ENCODE data around the gene NAV2.

Gene NAV2

DNA sequence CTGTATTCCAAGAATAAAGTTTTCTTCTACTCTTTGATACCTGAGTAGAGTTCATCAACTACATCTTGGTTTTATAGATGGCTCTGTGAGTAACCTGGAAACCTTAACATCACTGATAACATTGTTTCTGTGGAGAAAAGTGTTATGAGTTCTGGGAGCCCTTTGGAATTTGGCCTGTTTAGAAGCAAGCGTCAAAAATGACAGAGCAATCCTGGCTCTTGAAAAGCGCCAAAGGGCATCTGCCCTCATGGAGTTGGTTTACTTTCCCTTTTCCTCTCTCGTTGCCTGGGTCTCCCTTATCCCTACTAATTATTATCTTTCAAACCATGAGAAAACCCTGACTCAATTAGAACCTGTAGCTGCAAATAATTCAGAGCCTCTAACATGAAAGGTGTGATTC, 307.6 kb downstream of the NAV2 start:
- DNase-seq (ENCODE audit: extremely low spot score), result no peak
- TF ChIP-seq CTCF (IDR thresholded peaks at IDR 0.05; ENCODE audit: control extremely low read depth, extremely low read depth, low read depth, missing control alignments), result no peak
- ChIA-PET POLR2A (no interaction called here), CTCF (no interaction called here)

GRCh38 chr11:20020716-20021115, 308.1 kb downstream of the NAV2 start:
- TF ChIP-seq CTCF (IDR thresholded peaks at IDR 0.05; ENCODE audit: control extremely low read depth, extremely low read depth, low read depth, missing control alignments), result no peak
- DNase-seq (ENCODE audit: extremely low spot score), result no peak
- ChIA-PET POLR2A (no interaction called here), CTCF (no interaction called here)

DNA sequence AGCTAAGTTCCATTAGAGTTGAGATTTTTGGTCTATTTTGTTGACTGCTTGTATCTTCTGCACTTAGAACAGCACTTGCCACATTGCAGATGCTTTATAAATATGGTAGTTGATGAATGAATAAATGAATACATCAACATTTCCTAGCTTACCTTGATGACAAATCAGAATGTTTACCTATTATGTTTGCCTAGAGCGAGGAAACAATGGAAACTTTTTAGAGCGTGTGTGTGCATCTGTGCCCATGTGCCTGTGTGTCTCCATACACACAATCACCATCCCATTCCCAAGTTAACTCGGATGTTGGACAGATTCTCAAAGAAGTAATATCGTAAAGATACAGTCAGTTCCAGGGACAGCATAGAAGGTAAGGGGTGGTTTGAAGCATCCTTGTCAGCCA, 308.6 kb downstream of the NAV2 start:
- POLR2A ChIA-PET, result no interaction called here
- TF ChIP-seq CTCF (IDR thresholded peaks at IDR 0.05; ENCODE audit: control extremely low read depth, extremely low read depth, low read depth, missing control alignments), result no peak
- CTCF ChIA-PET, result no interaction called here

DNA sequence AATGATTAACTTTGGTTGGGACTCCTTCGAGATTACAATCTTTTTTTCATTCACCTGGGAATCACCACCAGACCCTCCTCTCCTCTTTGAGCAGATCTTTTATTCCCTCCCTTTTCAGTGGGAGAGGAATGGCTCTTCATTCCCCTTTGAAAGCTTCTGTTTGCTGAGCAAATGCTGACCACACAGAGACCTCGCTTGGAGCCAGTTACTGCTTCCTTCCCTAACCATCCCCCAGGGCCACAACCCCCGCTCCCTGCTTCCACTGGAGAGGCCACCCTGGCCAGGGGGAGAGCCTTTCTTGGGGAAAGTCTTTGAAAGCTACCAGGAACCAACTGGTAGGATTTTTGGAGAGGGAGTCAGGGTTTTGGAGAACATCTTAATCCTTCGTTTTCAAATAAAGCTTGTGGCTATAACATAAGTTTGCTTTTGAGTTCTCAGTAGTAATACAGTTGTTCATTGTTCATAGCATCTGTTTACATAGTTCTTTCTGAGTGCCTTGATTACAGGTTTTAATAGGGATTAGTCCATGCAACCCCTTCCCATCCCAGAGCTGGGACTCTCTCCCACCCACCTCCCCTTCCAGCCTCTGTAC, 309.2 kb downstream of the NAV2 start:
- CTCF ChIA-PET, result no interaction called here
- TF ChIP-seq CTCF (IDR thresholded peaks at IDR 0.05; ENCODE audit: control extremely low read depth, extremely low read depth, low read depth, missing control alignments), result no peak
- POLR2A ChIA-PET, result no interaction called here
- DNase-seq (ENCODE audit: extremely low spot score), result no peak

More for the DNA sequence above, 308.6 kb downstream of the NAV2 start:
- DNase-seq (ENCODE audit: extremely low spot score), result no peak

DNA sequence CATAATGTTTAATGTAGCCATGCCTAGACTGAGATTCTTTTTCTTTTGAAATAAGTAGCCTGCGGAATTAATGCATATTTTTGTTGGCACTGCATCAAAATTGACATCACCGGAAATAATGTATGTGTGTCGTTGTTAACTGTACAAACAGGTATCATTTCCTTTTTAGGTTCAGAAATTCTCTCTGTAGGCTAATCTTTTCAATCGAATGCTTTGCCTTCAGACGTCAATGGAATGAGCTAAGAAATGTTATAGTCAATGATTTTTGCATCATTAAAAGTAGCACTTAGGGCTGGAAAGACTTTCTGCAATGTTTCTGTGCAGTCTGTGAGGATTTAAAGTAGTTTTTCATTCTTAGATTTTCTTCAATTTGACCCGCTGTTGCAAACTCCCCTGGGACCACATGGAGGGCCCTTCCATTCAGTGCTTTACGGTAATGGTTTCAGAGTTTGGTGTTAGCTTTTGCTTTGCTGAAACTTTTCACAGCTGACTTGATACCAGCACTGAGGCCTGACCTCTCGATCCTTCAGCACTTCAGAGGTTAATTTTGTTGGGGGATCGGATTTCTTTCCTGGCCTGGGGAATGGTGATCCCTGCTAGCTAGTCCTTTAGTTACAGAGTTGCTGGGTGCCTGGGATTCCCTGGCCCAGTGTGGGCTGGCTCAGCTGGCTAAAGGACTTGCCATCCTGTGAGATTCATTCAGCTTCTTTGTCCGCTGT, 309.9 kb downstream of the NAV2 start:
- ChIA-PET POLR2A (no interaction called here), CTCF (no interaction called here)
- no peak for TF ChIP-seq CTCF (IDR thresholded peaks at IDR 0.05; ENCODE audit: control extremely low read depth, extremely low read depth, low read depth, missing control alignments)
- no peak for DNase-seq (ENCODE audit: extremely low spot score)

DNA sequence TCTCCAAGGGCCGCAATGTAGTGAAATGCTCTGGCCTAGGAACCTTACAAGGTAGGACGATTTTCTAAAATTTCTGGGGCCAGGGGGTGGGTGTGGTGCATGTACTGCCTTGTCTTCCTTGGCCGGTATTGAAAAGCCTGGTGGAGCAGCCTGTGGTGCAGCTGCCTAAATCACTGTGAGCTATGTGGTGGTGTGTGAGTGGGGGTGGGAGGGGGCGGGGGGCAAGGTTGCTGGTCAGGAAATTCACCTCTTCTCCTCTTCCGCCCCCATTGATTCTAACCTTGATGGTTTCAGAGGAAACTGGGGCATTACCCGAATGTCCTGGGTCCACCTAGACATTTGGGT, 310.4 kb downstream of the NAV2 start:
- no peak for TF ChIP-seq CTCF (IDR thresholded peaks at IDR 0.05; ENCODE audit: control extremely low read depth, extremely low read depth, low read depth, missing control alignments)
- DNase-seq (ENCODE audit: extremely low spot score), result no peak
- CTCF ChIA-PET, result interaction anchor here (1.4 kb wide), 1 partner anchor 106 kb away, joined by 4 read pairs; no protein-coding TSS in a partner anchor
- POLR2A ChIA-PET, result no interaction called here

Measured in GM10248 (cell line).